HG03045 (cell line): Measurements from ENCODE around the gene AREL1.

ENCODE experiments used
- ATAC-seq: cut with Tn5 transposase; IDR thresholded peaks from one replicate; pipeline ENCODE4 v1.9.1; 2021; ENCODE audit warnings: mild to moderate bottlenecking, moderate library complexity; ENCODE audit not compliant: unreplicated experiment

AREL1 gene

GRCh38 chr14:74702293-74702692, 10.6 kb downstream of the AREL1 start:
- no peak for ATAC-seq

- ATAC-seq = no peak
These were observed 14.4 kb downstream of the AREL1 start for GRCh38 chr14:74698465-74698864.

GRCh38 chr14:74697976-74698375, 14.9 kb downstream of the AREL1 start:
- ATAC-seq = no peak

- ATAC-seq = no peak
These were observed 15.3 kb downstream of the AREL1 start for GRCh38 chr14:74697543-74697942.

GRCh38 chr14:74697011-74697410, 15.9 kb downstream of the AREL1 start:
- no peak for ATAC-seq

- ATAC-seq = no peak
These were observed 17.5 kb downstream of the AREL1 start for GRCh38 chr14:74695406-74695805.

GRCh38 chr14:74693191-74693590, 19.7 kb downstream of the AREL1 start:
- ATAC-seq = no peak

GRCh38 chr14:74691456-74691855, 21.4 kb downstream of the AREL1 start:
- ATAC-seq = no peak

GRCh38 chr14:74685921-74686678, 26.8 kb downstream of the AREL1 start:
- no peak for ATAC-seq

- no peak for ATAC-seq
These were observed 27.8 kb downstream of the AREL1 start for GRCh38 chr14:74685056-74685455.

GRCh38 chr14:74684434-74684833, 28.4 kb downstream of the AREL1 start:
- ATAC-seq = no peak

GRCh38 chr14:74683406-74683805, 29.5 kb downstream of the AREL1 start:
- ATAC-seq = no peak

- ATAC-seq = no peak
These were observed 30.5 kb downstream of the AREL1 start for GRCh38 chr14:74682169-74682952.

- ATAC-seq = no peak
These were observed 37.7 kb downstream of the AREL1 start for GRCh38 chr14:74675219-74675618.

GRCh38 chr14:74673768-74674167, 39.1 kb downstream of the AREL1 start:
- ATAC-seq = no peak

GRCh38 chr14:74671789-74672188, 41.1 kb downstream of the AREL1 start:
- ATAC-seq = no peak

- no peak for ATAC-seq
These were observed 42.0 kb downstream of the AREL1 start for GRCh38 chr14:74670726-74671411.

- no peak for ATAC-seq
These were observed 43.0 kb downstream of the AREL1 start for GRCh38 chr14:74669846-74670245.

- no peak for ATAC-seq
These were observed 43.6 kb downstream of the AREL1 start for GRCh38 chr14:74669256-74669655.

GRCh38 chr14:74667758-74668157, 45.1 kb downstream of the AREL1 start:
- ATAC-seq = no peak

GRCh38 chr14:74664717-74665116, 48.2 kb downstream of the AREL1 start:
- no peak for ATAC-seq

GRCh38 chr14:74663884-74664283, 49.0 kb downstream of the AREL1 start:
- no peak for ATAC-seq
